K562 (cell line): ENCODE results near the gene SLC26A1. TPM values are rescaled to one million over a fixed set of nuclear protein-coding genes. Genes with fewer than 3 reads are reported as not detected.

Experiments
- ERF ChIP-seq: fragments of 450-650 bp; formaldehyde crosslinking; IDR thresholded peaks from 2 replicates; pipeline ENCODE4 v1.4.0; 2020; ENCODE audit warnings: mild to moderate bottlenecking, mixed read lengths
- HDAC6 ChIP-seq: IDR thresholded peaks from 2 replicates; pipeline ENCODE4 v1.6.1; 2012; ENCODE audit warnings: low read depth, mild to moderate bottlenecking, control low read depth, inconsistent platforms, low read length, moderate library complexity
- HLTF ChIP-seq: fragments of 450-650 bp; IDR thresholded peaks from 2 replicates; pipeline ENCODE4 v1.6.1; 2016
- HOXB6 ChIP-seq: fragments of 250-450 bp; sonication (Bioruptor Pico); IDR thresholded peaks from 2 replicates; pipeline ENCODE4 v1.5.1; 2022; ENCODE audit warnings: mild to moderate bottlenecking, borderline replicate concordance
- IFI16 ChIP-seq: fragments of 250-450 bp; sonication (Bioruptor Pico); IDR thresholded peaks from 2 replicates; pipeline ENCODE4 v2.1.2; 2022; ENCODE audit warnings: mild to moderate bottlenecking, inconsistent platforms
- MEIS2 ChIP-seq: fragments of 450-650 bp; IDR thresholded peaks from 2 replicates; pipeline ENCODE4 v1.6.1; 2014; ENCODE audit warnings: mild to moderate bottlenecking; ENCODE audit not compliant: partially characterized antibody
- NCOA2 ChIP-seq, 2 experiments: fragments of 450-650 bp; IDR thresholded peaks; 2 replicates each; pipeline ENCODE4 v1.6.1; 2018; ENCODE audit warnings: mild to moderate bottlenecking in 2 of 2, moderate library complexity in 1 of 2; ENCODE audit not compliant: partially characterized antibody in 2 of 2
- NFIX ChIP-seq: fragments of 250-450 bp; sonication (Bioruptor Pico); IDR thresholded peaks from 2 replicates; pipeline ENCODE4 v1.4.0; 2020; ENCODE audit warnings: low read depth, mild to moderate bottlenecking, moderate library complexity
- PRPF4 ChIP-seq: fragments of 200-400 bp; formaldehyde crosslinking; IDR thresholded peaks from one replicate; pipeline ENCODE4 v1.6.1; 2017; ENCODE audit warnings: low read length, low read depth, mild to moderate bottlenecking; ENCODE audit not compliant: insufficient read depth, poor library complexity, severe bottlenecking
- SMAD2 ChIP-seq: fragments of 150-350 bp; IDR thresholded peaks from 2 replicates; pipeline ENCODE4 v1.6.1; 2014; ENCODE audit warnings: low read depth, mild to moderate bottlenecking, low read length
- SMARCE1 ChIP-seq: fragments of 450-650 bp; IDR thresholded peaks from 2 replicates; pipeline ENCODE4 v1.7.1; 2016; ENCODE audit warnings: mild to moderate bottlenecking
- SRSF7 ChIP-seq: fragments of 200-400 bp; formaldehyde crosslinking; optimal IDR thresholded peaks from 2 replicates; pipeline ENCODE3; 2017; ENCODE audit warnings: mild to moderate bottlenecking, low read depth, low read length
- ZFP36 ChIP-seq: fragments of 150-350 bp; IDR thresholded peaks from 2 replicates; pipeline ENCODE4 v1.6.1; 2018; ENCODE audit warnings: low read length, low read depth; ENCODE audit not compliant: partially characterized antibody
- ZZZ3 ChIP-seq: fragments of 450-650 bp; IDR thresholded peaks from 2 replicates; pipeline ENCODE4 v1.6.1; 2016; ENCODE audit warnings: antibody characterized with exemption, mild to moderate bottlenecking, moderate library complexity
- polyA plus RNA-seq, 8 experiments: library from polyadenylated mRNA; depleted of rRNA in 4 of 8; stranded (reverse) in 5 of 8; unstranded in 3 of 8; fragments of >200 nt; fragmentation: Nextera tagmentation in 2 of 8; fragmentation: Illumina TruSeq in 1 of 8; extraction: Ambion mirVana in 2 of 8; extraction: Trizol in 1 of 8; gene quantifications; 2 replicates each; pipeline versions ENCODE4 v1.2.1 to v1.2.3, GENCODE V29; 2011 to 2014; ENCODE audit warnings: inconsistent platforms in 1 of 8, missing spikeins in 1 of 8
- total RNA-seq, 7 experiments: library from RNA; depleted of rRNA in 6 of 7; stranded (reverse); fragments of >200 nt in 6 of 7; fragmentation: Illumina TruSeq in 2 of 7; extraction: Trizol in 2 of 7; gene quantifications; 2 replicates each; pipeline versions ENCODE4 v1.2.1 to v1.2.3, GENCODE V29; 2011 to 2021; ENCODE audit warnings: low replicate concordance in 1 of 7
- TF ChIP-seq, protein P1 (sequence below): fragments of 200-600 bp; sonication (generic); IDR thresholded peaks from one replicate; pipeline ENCODE4 v1.6.1; 2012; ENCODE audit warnings: mild to moderate bottlenecking, low read depth, low read length, inconsistent platforms
- TF ChIP-seq, protein P2 (sequence below): fragments of 450-650 bp; IDR thresholded peaks from 2 replicates; pipeline ENCODE4 v1.7.0; 2016; ENCODE audit warnings: borderline replicate concordance

Gene SLC26A1
- total and polyA plus RNA-seq, 9 of the 15 experiments (the other 6 are each of a cell fraction or from before 2014, with no cell fraction given) = 0.11 to 4.2 (median 0.95) TPM

DNA sequence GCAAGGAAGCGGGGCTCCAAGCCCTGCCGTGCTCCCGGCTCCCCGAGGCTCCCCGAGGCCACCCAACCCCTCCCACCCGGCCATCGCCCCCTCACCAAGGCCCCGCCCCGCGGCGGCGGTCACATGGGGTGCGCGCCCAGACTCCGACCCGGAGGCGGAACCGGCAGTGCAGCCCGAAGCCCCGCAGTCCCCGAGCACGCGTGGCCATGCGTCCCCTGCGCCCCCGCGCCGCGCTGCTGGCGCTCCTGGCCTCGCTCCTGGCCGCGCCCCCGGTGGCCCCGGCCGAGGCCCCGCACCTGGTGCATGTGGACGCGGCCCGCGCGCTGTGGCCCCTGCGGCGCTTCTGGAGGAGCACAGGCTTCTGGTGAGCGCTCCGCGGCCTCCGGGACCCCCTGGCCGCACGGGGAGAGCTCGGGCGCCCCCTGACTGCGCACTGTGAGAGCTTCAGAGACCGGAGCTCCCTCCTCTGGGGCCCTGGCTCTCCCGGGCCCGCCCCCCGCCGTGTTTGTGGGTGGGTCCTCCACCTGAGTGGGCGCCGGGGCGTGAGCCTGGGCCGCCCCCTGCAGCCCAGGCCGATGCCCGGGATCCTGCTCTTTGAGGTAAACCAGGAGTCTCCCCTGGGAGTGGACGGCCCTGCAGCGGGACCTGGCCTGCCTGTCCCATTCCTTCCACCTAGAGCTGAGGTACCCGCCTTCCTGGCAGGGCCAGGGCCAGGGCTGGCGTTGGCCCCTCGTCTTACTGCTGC lies 6.2 kb downstream of the SLC26A1 start, which contains the start of gene IDUA (continued):
- TF ChIP-seq NFIX (CRISPR knock-in tag) (no peak), HDAC6 (no peak), ERF (CRISPR knock-in tag) (0 out of 2 replicates have a peak, but pooled peaks have one; percentile 28), SRSF7 (no peak), MEIS2 (no peak), ZFP36 (no peak), SMAD2 (no peak), NCOA2 (IDR thresholded peaks at IDR 0.05; ENCODE audit: partially characterized antibody in 2 of 2) (no peak), PRPF4 (no peak), SMARCE1 (no peak), HLTF (no peak), HOXB6 (CRISPR knock-in tag) (no peak), ZZZ3 (no peak), IFI16 (no peak)
- TF ChIP-seq, protein P1, sequence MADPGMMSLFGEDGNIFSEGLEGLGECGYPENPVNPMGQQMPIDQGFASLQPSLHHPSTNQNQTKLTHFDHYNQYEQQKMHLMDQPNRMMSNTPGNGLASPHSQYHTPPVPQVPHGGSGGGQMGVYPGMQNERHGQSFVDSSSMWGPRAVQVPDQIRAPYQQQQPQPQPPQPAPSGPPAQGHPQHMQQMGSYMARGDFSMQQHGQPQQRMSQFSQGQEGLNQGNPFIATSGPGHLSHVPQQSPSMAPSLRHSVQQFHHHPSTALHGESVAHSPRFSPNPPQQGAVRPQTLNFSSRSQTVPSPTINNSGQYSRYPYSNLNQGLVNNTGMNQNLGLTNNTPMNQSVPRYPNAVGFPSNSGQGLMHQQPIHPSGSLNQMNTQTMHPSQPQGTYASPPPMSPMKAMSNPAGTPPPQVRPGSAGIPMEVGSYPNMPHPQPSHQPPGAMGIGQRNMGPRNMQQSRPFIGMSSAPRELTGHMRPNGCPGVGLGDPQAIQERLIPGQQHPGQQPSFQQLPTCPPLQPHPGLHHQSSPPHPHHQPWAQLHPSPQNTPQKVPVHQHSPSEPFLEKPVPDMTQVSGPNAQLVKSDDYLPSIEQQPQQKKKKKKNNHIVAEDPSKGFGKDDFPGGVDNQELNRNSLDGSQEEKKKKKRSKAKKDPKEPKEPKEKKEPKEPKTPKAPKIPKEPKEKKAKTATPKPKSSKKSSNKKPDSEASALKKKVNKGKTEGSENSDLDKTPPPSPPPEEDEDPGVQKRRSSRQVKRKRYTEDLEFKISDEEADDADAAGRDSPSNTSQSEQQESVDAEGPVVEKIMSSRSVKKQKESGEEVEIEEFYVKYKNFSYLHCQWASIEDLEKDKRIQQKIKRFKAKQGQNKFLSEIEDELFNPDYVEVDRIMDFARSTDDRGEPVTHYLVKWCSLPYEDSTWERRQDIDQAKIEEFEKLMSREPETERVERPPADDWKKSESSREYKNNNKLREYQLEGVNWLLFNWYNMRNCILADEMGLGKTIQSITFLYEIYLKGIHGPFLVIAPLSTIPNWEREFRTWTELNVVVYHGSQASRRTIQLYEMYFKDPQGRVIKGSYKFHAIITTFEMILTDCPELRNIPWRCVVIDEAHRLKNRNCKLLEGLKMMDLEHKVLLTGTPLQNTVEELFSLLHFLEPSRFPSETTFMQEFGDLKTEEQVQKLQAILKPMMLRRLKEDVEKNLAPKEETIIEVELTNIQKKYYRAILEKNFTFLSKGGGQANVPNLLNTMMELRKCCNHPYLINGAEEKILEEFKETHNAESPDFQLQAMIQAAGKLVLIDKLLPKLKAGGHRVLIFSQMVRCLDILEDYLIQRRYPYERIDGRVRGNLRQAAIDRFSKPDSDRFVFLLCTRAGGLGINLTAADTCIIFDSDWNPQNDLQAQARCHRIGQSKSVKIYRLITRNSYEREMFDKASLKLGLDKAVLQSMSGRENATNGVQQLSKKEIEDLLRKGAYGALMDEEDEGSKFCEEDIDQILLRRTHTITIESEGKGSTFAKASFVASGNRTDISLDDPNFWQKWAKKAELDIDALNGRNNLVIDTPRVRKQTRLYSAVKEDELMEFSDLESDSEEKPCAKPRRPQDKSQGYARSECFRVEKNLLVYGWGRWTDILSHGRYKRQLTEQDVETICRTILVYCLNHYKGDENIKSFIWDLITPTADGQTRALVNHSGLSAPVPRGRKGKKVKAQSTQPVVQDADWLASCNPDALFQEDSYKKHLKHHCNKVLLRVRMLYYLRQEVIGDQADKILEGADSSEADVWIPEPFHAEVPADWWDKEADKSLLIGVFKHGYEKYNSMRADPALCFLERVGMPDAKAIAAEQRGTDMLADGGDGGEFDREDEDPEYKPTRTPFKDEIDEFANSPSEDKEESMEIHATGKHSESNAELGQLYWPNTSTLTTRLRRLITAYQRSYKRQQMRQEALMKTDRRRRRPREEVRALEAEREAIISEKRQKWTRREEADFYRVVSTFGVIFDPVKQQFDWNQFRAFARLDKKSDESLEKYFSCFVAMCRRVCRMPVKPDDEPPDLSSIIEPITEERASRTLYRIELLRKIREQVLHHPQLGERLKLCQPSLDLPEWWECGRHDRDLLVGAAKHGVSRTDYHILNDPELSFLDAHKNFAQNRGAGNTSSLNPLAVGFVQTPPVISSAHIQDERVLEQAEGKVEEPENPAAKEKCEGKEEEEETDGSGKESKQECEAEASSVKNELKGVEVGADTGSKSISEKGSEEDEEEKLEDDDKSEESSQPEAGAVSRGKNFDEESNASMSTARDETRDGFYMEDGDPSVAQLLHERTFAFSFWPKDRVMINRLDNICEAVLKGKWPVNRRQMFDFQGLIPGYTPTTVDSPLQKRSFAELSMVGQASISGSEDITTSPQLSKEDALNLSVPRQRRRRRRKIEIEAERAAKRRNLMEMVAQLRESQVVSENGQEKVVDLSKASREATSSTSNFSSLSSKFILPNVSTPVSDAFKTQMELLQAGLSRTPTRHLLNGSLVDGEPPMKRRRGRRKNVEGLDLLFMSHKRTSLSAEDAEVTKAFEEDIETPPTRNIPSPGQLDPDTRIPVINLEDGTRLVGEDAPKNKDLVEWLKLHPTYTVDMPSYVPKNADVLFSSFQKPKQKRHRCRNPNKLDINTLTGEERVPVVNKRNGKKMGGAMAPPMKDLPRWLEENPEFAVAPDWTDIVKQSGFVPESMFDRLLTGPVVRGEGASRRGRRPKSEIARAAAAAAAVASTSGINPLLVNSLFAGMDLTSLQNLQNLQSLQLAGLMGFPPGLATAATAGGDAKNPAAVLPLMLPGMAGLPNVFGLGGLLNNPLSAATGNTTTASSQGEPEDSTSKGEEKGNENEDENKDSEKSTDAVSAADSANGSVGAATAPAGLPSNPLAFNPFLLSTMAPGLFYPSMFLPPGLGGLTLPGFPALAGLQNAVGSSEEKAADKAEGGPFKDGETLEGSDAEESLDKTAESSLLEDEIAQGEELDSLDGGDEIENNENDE = no peak
- TF ChIP-seq, protein P2, sequence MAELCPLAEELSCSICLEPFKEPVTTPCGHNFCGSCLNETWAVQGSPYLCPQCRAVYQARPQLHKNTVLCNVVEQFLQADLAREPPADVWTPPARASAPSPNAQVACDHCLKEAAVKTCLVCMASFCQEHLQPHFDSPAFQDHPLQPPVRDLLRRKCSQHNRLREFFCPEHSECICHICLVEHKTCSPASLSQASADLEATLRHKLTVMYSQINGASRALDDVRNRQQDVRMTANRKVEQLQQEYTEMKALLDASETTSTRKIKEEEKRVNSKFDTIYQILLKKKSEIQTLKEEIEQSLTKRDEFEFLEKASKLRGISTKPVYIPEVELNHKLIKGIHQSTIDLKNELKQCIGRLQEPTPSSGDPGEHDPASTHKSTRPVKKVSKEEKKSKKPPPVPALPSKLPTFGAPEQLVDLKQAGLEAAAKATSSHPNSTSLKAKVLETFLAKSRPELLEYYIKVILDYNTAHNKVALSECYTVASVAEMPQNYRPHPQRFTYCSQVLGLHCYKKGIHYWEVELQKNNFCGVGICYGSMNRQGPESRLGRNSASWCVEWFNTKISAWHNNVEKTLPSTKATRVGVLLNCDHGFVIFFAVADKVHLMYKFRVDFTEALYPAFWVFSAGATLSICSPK = no peak
